Neural crest cell (in vitro differentiated cells): ENCODE results near the gene MEG3. TPM values are rescaled to one million over a fixed set of nuclear protein-coding genes. Genes with fewer than 3 reads are reported as not detected.

Experiments used
- DNase-seq: peaks from one replicate; pipeline ENCODE4 v3.0.0; 2021; ENCODE audit warnings: low read depth, mixed read lengths, low spot score
- H3K27ac Mint-ChIP-seq: one replicate; pipeline ENCODE4 v1.8.0; 2021; ENCODE audit warnings: mild to moderate bottlenecking, mixed read lengths; ENCODE audit not compliant: unreplicated experiment
- H3K27me3 Mint-ChIP-seq: 2 replicates; pipeline ENCODE4 v1.8.0; 2021; ENCODE audit warnings: low read depth, mild to moderate bottlenecking, mixed read lengths
- H3K36me3 Mint-ChIP-seq: 2 replicates; pipeline ENCODE4 v1.8.0; 2021; ENCODE audit warnings: low read depth, mild to moderate bottlenecking, mixed read lengths
- H3K4me1 Mint-ChIP-seq: 2 replicates; pipeline ENCODE4 v1.8.0; 2021; ENCODE audit warnings: mixed read lengths
- H3K4me3 Mint-ChIP-seq: one replicate; pipeline ENCODE4 v1.8.0; 2021; ENCODE audit warnings: mild to moderate bottlenecking, mixed read lengths
- H3K9me3 Mint-ChIP-seq: 2 replicates; pipeline ENCODE4 v1.8.0; 2021; ENCODE audit warnings: mixed read lengths
- CTCF ChIP-seq: fragments of 200-600 bp; sonication (generic); conservative IDR thresholded peaks from 2 replicates; pipeline ENCODE4 v1.5.0; 2021; ENCODE audit warnings: antibody characterized with exemption, mild to moderate bottlenecking
- total RNA-seq: library from RNA; stranded (reverse); gene quantifications from 2 replicates; pipeline ENCODE4 v1.2.1, GENCODE V29; 2021

MEG3 gene
- total RNA-seq, 1 donor from 2014 or later, result 1.0 TPM

GRCh38 chr14:100782516-100783320, 43.2 kb upstream of the MEG3 start:
- no peak overlapping the region for H3K4me3 Mint-ChIP-seq
- peaks cover 57% of the 10 kb centered on the region for H3K4me1 Mint-ChIP-seq
- TF ChIP-seq CTCF, result no peak
- H3K9me3 Mint-ChIP-seq, result no peaks in the 10 kb centered on the region
- peak overlapping the region; percentile 84 for H3K27ac Mint-ChIP-seq
- DNase-seq, result no peak
- H3K36me3 Mint-ChIP-seq, result no peaks in the 10 kb centered on the region
- no peaks in the 10 kb centered on the region for H3K27me3 Mint-ChIP-seq

DNA sequence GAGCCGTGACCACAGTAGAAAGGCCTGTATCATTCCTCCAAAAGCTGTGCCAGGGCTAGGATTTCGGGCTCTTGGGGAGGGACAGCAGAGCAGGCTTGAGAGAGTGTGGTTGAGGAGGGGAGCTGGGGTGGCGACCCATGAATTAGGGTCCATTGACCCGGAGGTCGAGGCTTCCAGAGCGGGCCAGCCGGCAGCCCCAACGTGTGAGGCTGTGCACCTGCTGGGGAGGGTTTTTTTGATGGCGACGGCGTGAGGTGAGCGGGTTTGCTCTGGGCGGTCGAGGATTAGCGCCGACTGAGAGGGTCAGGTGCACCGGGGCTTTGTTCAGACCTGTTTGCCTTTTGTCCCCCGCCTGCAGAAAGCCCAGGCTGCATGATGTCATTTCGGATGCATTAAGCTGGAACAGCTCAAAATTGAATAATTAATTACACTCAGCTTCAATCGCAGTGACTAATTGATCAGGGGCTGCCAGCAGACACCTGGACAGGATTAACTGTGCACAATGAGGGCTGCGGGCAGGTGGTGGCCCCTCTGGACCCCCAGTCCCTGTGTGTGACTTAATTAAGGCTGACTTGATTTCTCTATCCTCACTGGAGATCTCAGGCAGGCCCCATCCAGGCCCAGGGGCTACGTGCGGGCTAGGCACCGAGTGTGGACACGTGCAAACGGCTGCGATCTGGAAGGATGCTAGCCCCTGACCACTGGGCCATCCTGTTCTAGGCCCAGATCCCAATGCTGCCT, 42.1 kb upstream of the MEG3 start:
- H3K36me3 Mint-ChIP-seq, result no peaks in the 10 kb centered on the region
- DNase-seq, result no peak
- H3K9me3 Mint-ChIP-seq, result no peaks in the 10 kb centered on the region
- peaks cover 68% of the 10 kb centered on the region for H3K4me1 Mint-ChIP-seq
- H3K27ac Mint-ChIP-seq, result peak overlapping the region; percentile 98
- H3K4me3 Mint-ChIP-seq, result no peak overlapping the region
- H3K27me3 Mint-ChIP-seq, result no peaks in the 10 kb centered on the region
- no peak for TF ChIP-seq CTCF

- TF ChIP-seq CTCF, result no peak
- Mint-ChIP-seq H3K4me1 (peaks cover 77% of the 10 kb centered on the region), H3K36me3 (no peaks in the 10 kb centered on the region), H3K27me3 (no peaks in the 10 kb centered on the region), H3K9me3 (no peaks in the 10 kb centered on the region), H3K27ac (peak overlapping the region; percentile 35), H3K4me3 (no peak overlapping the region)
- no peak for DNase-seq
These were observed 41.2 kb upstream of the MEG3 start for GRCh38 chr14:100784523-100785337.

DNA sequence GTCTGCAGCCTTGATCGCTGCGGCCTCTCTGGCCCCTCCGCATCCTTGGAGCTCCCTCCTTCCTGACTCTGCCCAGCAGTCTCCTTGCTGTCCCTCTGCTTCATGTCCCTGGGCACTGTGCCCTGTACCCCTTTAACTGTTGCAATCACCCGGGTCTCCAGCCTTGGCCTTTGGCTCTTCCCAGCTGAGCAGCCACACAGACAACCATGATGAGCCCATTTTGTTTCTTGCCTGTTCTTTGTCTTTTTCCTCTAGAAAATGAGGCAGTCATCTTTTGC, 40.6 kb upstream of the MEG3 start:
- Mint-ChIP-seq H3K27me3 (no peaks in the 10 kb centered on the region), H3K4me3 (no peak overlapping the region), H3K36me3 (no peaks in the 10 kb centered on the region), H3K27ac (peak overlapping the region; percentile 35), H3K4me1 (peaks cover 75% of the 10 kb centered on the region), H3K9me3 (no peaks in the 10 kb centered on the region)
- DNase-seq, result no peak
- no peak for TF ChIP-seq CTCF

DNA sequence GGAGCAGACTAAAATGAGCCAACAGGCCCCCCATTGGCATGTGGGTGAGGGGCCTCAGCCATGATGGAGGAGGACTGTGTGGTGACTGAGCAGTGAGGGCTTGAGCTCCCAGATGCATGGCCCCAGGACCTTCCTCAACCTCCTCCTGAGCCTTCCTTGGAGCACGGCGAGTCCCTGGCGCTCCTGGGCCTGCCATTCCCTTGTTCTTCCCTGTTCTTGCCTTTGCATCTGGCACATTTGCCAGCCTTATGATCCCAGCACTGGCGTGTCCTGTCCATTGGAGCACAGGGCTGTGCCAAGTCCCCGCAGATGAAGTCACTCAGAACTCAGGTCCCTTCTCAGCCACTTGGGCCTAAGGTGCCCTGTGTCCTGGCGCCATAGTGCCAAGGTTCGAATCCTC, 40.3 kb upstream of the MEG3 start:
- Mint-ChIP-seq H3K4me1 (peaks cover 77% of the 10 kb centered on the region), H3K4me3 (peak overlapping the region; percentile 16), H3K36me3 (no peaks in the 10 kb centered on the region), H3K9me3 (no peaks in the 10 kb centered on the region), H3K27ac (peak overlapping the region; percentile 94), H3K27me3 (no peaks in the 10 kb centered on the region)
- no peak for DNase-seq
- TF ChIP-seq CTCF, result no peak
